ENCODE data around the gene KCTD14. TPM values are rescaled to one million over a fixed set of nuclear protein-coding genes. Genes with fewer than 3 reads are reported as not detected.

KCTD14 gene
- total RNA-seq, 3 donors from 2014 or later (not counting 1 experiment from before 2014, with no cell fraction given) = 0.28 to 0.32 TPM; not detected in 1

DNA sequence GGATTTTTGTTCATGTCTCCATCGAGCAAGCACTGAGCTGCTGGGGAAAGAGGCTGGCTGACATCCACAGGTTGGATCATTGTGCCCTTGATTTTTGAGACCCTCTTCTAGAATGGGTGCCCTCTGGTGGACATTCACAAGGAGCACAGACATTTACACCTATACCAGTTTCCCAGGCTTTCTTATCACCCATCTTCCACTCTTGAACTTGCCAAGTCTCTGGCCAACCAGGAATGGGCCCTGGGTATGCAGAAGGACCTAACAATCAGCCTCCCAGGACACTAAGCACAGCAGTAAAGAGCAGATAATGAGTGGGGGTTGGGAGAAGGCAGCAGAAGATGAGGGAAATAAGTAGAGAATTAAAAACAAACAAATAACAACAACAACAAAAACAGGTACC, 22.9 kb downstream of the KCTD14 start:
- DNase-seq (peak in 1 of 2 donors; percentile 75), ATAC-seq (peak; percentile 69 to 85 (median 76))
- Histone ChIP-seq H3K4me1 (ENCODE audit: control insufficient read depth, insufficient read depth, low read length) (peaks cover 5% of the 10 kb centered on the region), H3K27ac (ENCODE audit: low read length) (no peak overlapping the region), H3K4me3 (ENCODE audit: low read length) (no peak overlapping the region), H3K27me3 (ENCODE audit: control insufficient read depth, insufficient read depth, low read length) (no peaks in the 10 kb centered on the region), H3K9me3 (ENCODE audit: control insufficient read depth, insufficient read depth, low read length) (no peaks in the 10 kb centered on the region), H3K36me3 (ENCODE audit: control insufficient read depth, insufficient read depth, low read length) (no peaks in the 10 kb centered on the region)
- intact Hi-C loops (cut with micrococcal nuclease) = loop anchor here (1.0 kb wide), 1 partner anchor 224 kb away; no protein-coding TSS in a partner anchor
- H3K4me1 Mint-ChIP-seq = peaks cover 2 to 7% of the 10 kb centered on the region in 2 donors
- 14% methylated on average over 1 of the region's 1 CpG for WGBS (ENCODE audit: insufficient coverage)
- no peaks in the 10 kb centered on the region for H3K36me3 Mint-ChIP-seq
- H3K4me3 Mint-ChIP-seq = no peak overlapping the region
- peaks cover 0 to 15% of the 10 kb centered on the region in 2 donors for H3K27me3 Mint-ChIP-seq (ENCODE audit: low read depth in 2 of 2)
- H3K9me3 Mint-ChIP-seq = no peaks in the 10 kb centered on the region
- peak; percentile 53 for TF ChIP-seq CTCF (IDR thresholded peaks at IDR 0.05)
- no peak overlapping the region for H3K27ac Mint-ChIP-seq

GRCh38 chr11:77999446-78000030, 23.5 kb downstream of the KCTD14 start:
- Histone ChIP-seq H3K9me3 (ENCODE audit: control insufficient read depth, insufficient read depth, low read length) (no peaks in the 10 kb centered on the region), H3K27me3 (ENCODE audit: control insufficient read depth, insufficient read depth, low read length) (no peaks in the 10 kb centered on the region), H3K4me1 (ENCODE audit: control insufficient read depth, insufficient read depth, low read length) (peaks cover 8% of the 10 kb centered on the region), H3K27ac (ENCODE audit: low read length) (peak overlapping the region; percentile 52), H3K36me3 (ENCODE audit: control insufficient read depth, insufficient read depth, low read length) (no peaks in the 10 kb centered on the region), H3K4me3 (ENCODE audit: low read length) (no peak overlapping the region)
- no peak for TF ChIP-seq CTCF (IDR thresholded peaks at IDR 0.05)
- H3K27ac Mint-ChIP-seq = no peak overlapping the region
- no peaks in the 10 kb centered on the region for H3K9me3 Mint-ChIP-seq
- peaks cover 0 to 15% of the 10 kb centered on the region in 2 donors for H3K27me3 Mint-ChIP-seq (ENCODE audit: low read depth in 2 of 2)
- intact Hi-C loops (cut with micrococcal nuclease) = loop anchor here (1.0 kb wide), 1 partner anchor 223 kb away; no protein-coding TSS in a partner anchor
- H3K4me1 Mint-ChIP-seq = peaks cover 6 to 11% of the 10 kb centered on the region in 2 donors
- no peak for ATAC-seq
- WGBS (ENCODE audit: insufficient coverage) = 85% methylated on average over 1 of the region's 1 CpG
- H3K36me3 Mint-ChIP-seq = no peaks in the 10 kb centered on the region
- no peak for DNase-seq
- H3K4me3 Mint-ChIP-seq = no peak overlapping the region

- Histone ChIP-seq H3K27ac (ENCODE audit: low read length) (peak within 1 kb of the TSS; percentile 79), H3K4me3 (ENCODE audit: low read length) (peak within 1 kb of the TSS; percentile 66), H3K4me1 (ENCODE audit: control insufficient read depth, insufficient read depth, low read length) (peaks cover 18% of the 10 kb centered on the region), H3K9me3 (ENCODE audit: control insufficient read depth, insufficient read depth, low read length) (no peaks in the 10 kb centered on the region), H3K36me3 (ENCODE audit: control insufficient read depth, insufficient read depth, low read length) (peaks cover 9% of the 10 kb centered on the region), H3K27me3 (ENCODE audit: control insufficient read depth, insufficient read depth, low read length) (no peaks in the 10 kb centered on the region)
- intact Hi-C loops (cut with micrococcal nuclease) = loop anchor here (1.0 kb wide), 2 partner anchors 145 to 174 kb away; partner anchors contain the start of genes ALG8 and RSF1
- Mint-ChIP-seq H3K4me3 (peak within 1 kb of the TSS; percentile 90), H3K9me3 (no peaks in the 10 kb centered on the region), H3K36me3 (no peaks in the 10 kb centered on the region), H3K27ac (peak within 1 kb of the TSS; percentile 91 to 93), H3K27me3 (ENCODE audit: low read depth in 2 of 2) (no peaks in the 10 kb centered on the region), H3K4me1 (peaks cover 27 to 30% of the 10 kb centered on the region in 2 donors)
- DNase-seq (peak; percentile 92 to 99), ATAC-seq (peak; percentile 97 to 100 (median 98))
- no peak for TF ChIP-seq CTCF (IDR thresholded peaks at IDR 0.05)
- under 1% methylated on average over 47 of the region's 47 CpGs for WGBS (ENCODE audit: insufficient coverage)
Observed at GRCh38 chr11:77994434-77995362, 28.4 kb downstream of the KCTD14 start, which contains the start of gene INTS4. Gene INTS4, minus strand, starts transcription at chr11:77994668. Its CDS starts 25 bp downstream, at chr11:77994643.
